Gastrocnemius medialis (tissue), 4 donors: ENCODE data around the gene ZNF19. TPM values are rescaled to one million over a fixed set of nuclear protein-coding genes. Genes with fewer than 3 reads are reported as not detected.

Experiments used
- ATAC-seq, 2 donors: fragments of 150-250 bp; one replicate each; pipeline ENCODE4 v1.9.1; 2016
- DNase-seq, 2 donors: peaks; one replicate each; pipeline ENCODE4 v3.0.0-alpha.2; 2019
- H3K27ac ChIP-seq, 4 donors: fragments of 200-600 bp; sonication (generic); 1 replicate in 1 of 4; 2 replicates in 3 of 4; pipeline ENCODE4 v1.5.1; 2016 to 2018; ENCODE audit warnings: mild to moderate bottlenecking in 2 of 4, moderate library complexity in 1 of 4
- H3K27me3 ChIP-seq, 3 donors: fragments of 200-600 bp; sonication (generic) in 2 of 3; 1 replicate in 1 of 3; 2 replicates in 2 of 3; pipeline versions ENCODE4 v1.5.1 to v1.6.0; 2016 to 2019; ENCODE audit warnings: mild to moderate bottlenecking in 1 of 3, moderate library complexity in 1 of 3
- H3K36me3 ChIP-seq, 2 donors: fragments of 200-600 bp; sonication (generic) in 1 of 2; one replicate each; pipeline ENCODE4 v1.5.1; 2017 to 2018
- H3K4me1 ChIP-seq, 2 donors: fragments of 200-600 bp; sonication (generic) in 1 of 2; one replicate each; pipeline ENCODE4 v1.5.1; 2016 to 2017; ENCODE audit warnings: mild to moderate bottlenecking in 2 of 2
- H3K4me3 ChIP-seq, 4 donors: fragments of 200-600 bp; sonication (generic) in 3 of 4; 1 replicate in 1 of 4; 2 replicates in 3 of 4; pipeline ENCODE4 v1.5.1; 2016 to 2019; ENCODE audit warnings: mild to moderate bottlenecking in 2 of 4
- H3K9me3 ChIP-seq, 3 donors: fragments of 200-600 bp; sonication (generic) in 2 of 3; 1 replicate in 1 of 3; 2 replicates in 2 of 3; pipeline ENCODE4 v1.5.1; 2016 to 2019
- POLR2A ChIP-seq, 2 donors: fragments of 450-650 bp; IDR thresholded peaks; one replicate each; pipeline ENCODE4 v1.6.1; 2017; ENCODE audit warnings: antibody characterized with exemption in 2 of 2, mild to moderate bottlenecking in 2 of 2, moderate library complexity in 2 of 2
- in situ Hi-C, 4 donors: fragments of 200-750 bp; cut with MboI; loops; one replicate each; pipeline versions ENCODE4 v1.15.0 to v1.8.0; 2017; ENCODE audit warnings: low sequenced_read_pairs in 4 of 4
- intact Hi-C: fragments of 100-400 bp; cut with DNase I; formaldehyde crosslinking; loops from one replicate; pipeline ENCODE4 v1.15.1; 2023; ENCODE audit warnings: low total_unique reads
- total RNA-seq, 4 donors: library from RNA; depleted of rRNA; stranded (reverse); fragments of >200 nt; gene quantifications; one replicate each; pipeline versions ENCODE4 v1.1.0 to v1.2.3, GENCODE V29; 2016
- TF ChIP-seq, protein P1 (sequence below), 5 experiments: fragments of 450-650 bp in 3 of 5; fragments of 200-600 bp in 2 of 5; sonication (generic) in 2 of 5; IDR thresholded peaks in 4 of 5; conservative IDR thresholded peaks in 1 of 5; 1 replicate in 4 of 5; 2 replicates in 1 of 5; pipeline ENCODE4 v1.5.1; 2016 to 2019; ENCODE audit warnings: antibody characterized with exemption in 5 of 5, mild to moderate bottlenecking in 3 of 5, moderate library complexity in 3 of 5

ZNF19 gene
- total RNA-seq, 4 donors from 2014 or later = 0.65 to 3.3 (median 1.5) TPM

DNA sequence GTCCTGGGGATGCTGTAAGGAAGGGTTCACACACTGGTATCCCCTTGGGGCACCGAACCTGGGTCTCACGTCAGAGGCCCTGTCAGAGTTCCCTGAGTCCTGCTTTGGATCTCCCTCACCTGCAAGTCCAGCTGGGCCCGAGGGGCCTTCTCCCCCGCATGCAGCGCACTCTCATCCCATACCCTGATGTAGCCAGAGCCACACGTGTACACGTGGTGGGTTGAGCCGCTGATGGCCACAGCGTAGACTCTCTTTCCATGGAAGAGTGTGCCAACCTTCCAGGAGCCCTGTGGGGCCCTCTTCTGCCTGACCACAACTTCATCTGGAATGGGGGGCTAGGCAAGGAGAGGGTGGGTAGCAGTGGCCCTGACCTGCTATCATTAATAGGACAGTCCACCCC is 57.1 kb downstream of the ZNF19 start:
- H3K27me3 ChIP-seq = peaks cover 0 to 4% (median 2%) of the 10 kb centered on the region in 3 donors
- no peaks in the 10 kb centered on the region for H3K9me3 ChIP-seq
- H3K27ac ChIP-seq = no peak overlapping the region
- in situ Hi-C loops = no loop called here
- H3K4me3 ChIP-seq = no peak overlapping the region
- H3K4me1 ChIP-seq = no peaks in the 10 kb centered on the region
- no peaks in the 10 kb centered on the region for H3K36me3 ChIP-seq
- intact Hi-C loops = no loop called here
- ATAC-seq (no peak), DNase-seq (no peak)
- TF ChIP-seq, protein P1, sequence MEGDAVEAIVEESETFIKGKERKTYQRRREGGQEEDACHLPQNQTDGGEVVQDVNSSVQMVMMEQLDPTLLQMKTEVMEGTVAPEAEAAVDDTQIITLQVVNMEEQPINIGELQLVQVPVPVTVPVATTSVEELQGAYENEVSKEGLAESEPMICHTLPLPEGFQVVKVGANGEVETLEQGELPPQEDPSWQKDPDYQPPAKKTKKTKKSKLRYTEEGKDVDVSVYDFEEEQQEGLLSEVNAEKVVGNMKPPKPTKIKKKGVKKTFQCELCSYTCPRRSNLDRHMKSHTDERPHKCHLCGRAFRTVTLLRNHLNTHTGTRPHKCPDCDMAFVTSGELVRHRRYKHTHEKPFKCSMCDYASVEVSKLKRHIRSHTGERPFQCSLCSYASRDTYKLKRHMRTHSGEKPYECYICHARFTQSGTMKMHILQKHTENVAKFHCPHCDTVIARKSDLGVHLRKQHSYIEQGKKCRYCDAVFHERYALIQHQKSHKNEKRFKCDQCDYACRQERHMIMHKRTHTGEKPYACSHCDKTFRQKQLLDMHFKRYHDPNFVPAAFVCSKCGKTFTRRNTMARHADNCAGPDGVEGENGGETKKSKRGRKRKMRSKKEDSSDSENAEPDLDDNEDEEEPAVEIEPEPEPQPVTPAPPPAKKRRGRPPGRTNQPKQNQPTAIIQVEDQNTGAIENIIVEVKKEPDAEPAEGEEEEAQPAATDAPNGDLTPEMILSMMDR (IDR thresholded peaks at IDR 0.05 in 4 of 5, conservative IDR thresholded peaks at IDR 0.05 in 1 of 5) = no peak
- TF ChIP-seq POLR2A (IDR thresholded peaks at IDR 0.05) = no peak

- DNase-seq = no peak
- no peaks in the 10 kb centered on the region for H3K36me3 ChIP-seq
- no peak overlapping the region for H3K4me3 ChIP-seq
- H3K4me1 ChIP-seq = no peaks in the 10 kb centered on the region
- H3K27ac ChIP-seq = no peak overlapping the region
- no peak for ATAC-seq
- intact Hi-C loops = no loop called here
- H3K9me3 ChIP-seq = no peaks in the 10 kb centered on the region
- in situ Hi-C loops = no loop called here
- no peak for TF ChIP-seq POLR2A (IDR thresholded peaks at IDR 0.05)
- TF ChIP-seq, protein P1 (IDR thresholded peaks at IDR 0.05 in 4 of 5, conservative IDR thresholded peaks at IDR 0.05 in 1 of 5) = no peak
- peaks cover 0 to 8% (median 4%) of the 10 kb centered on the region in 3 donors for H3K27me3 ChIP-seq
These were observed 57.9 kb downstream of the ZNF19 start for GRCh38 chr16:71431176-71431575.

- no peak overlapping the region for H3K27ac ChIP-seq
- no peak for ATAC-seq
These were observed 58.4 kb downstream of the ZNF19 start for GRCh38 chr16:71430744-71431143.

GRCh38 chr16:71429581-71429980 is 59.5 kb downstream of the ZNF19 start:
- intact Hi-C loops = no loop called here
- Histone ChIP-seq H3K36me3 (no peaks in the 10 kb centered on the region), H3K9me3 (no peaks in the 10 kb centered on the region), H3K27me3 (peaks cover 4 to 15% (median 7%) of the 10 kb centered on the region in 3 donors), H3K27ac (no peak overlapping the region), H3K4me3 (no peak overlapping the region), H3K4me1 (no peaks in the 10 kb centered on the region)
- ATAC-seq (no peak), DNase-seq (no peak)
- TF ChIP-seq, protein P1 (IDR thresholded peaks at IDR 0.05 in 4 of 5, conservative IDR thresholded peaks at IDR 0.05 in 1 of 5) = no peak
- TF ChIP-seq POLR2A (IDR thresholded peaks at IDR 0.05) = no peak
- in situ Hi-C loops = no loop called here

More at GRCh38 chr16:71430744-71431143, 58.4 kb downstream of the ZNF19 start:
- in situ Hi-C loops (no loop called here), intact Hi-C loops (no loop called here)
- no peak overlapping the region for H3K4me3 ChIP-seq
- TF ChIP-seq, protein P1 (IDR thresholded peaks at IDR 0.05 in 4 of 5, conservative IDR thresholded peaks at IDR 0.05 in 1 of 5) = no peak
- no peak for TF ChIP-seq POLR2A (IDR thresholded peaks at IDR 0.05)
- H3K36me3 ChIP-seq = no peaks in the 10 kb centered on the region
- no peaks in the 10 kb centered on the region for H3K4me1 ChIP-seq
- H3K9me3 ChIP-seq = no peaks in the 10 kb centered on the region
- H3K27me3 ChIP-seq = peaks cover 4 to 12% (median 4%) of the 10 kb centered on the region in 3 donors
- no peak for DNase-seq

- Histone ChIP-seq H3K27ac (no peak overlapping the region), H3K27me3 (peaks cover 7 to 15% (median 8%) of the 10 kb centered on the region in 3 donors), H3K4me3 (no peak overlapping the region), H3K4me1 (no peaks in the 10 kb centered on the region), H3K36me3 (no peaks in the 10 kb centered on the region), H3K9me3 (no peaks in the 10 kb centered on the region)
- TF ChIP-seq, protein P1 (IDR thresholded peaks at IDR 0.05 in 4 of 5, conservative IDR thresholded peaks at IDR 0.05 in 1 of 5) = no peak
- TF ChIP-seq POLR2A (IDR thresholded peaks at IDR 0.05) = no peak
- intact Hi-C loops (no loop called here), in situ Hi-C loops (no loop called here)
- ATAC-seq (no peak), DNase-seq (no peak)
These were observed 60.2 kb downstream of the ZNF19 start for GRCh38 chr16:71428883-71429282.
